Activated effector memory CD4-positive, alpha-beta T cell treated with anti-CD3 and anti-CD28 coated beads, Interleukin-2, amount 50 U/mL, for 16 hours (primary cell): ENCODE measurements around the gene TFAM.

Source experiments
- DNase-seq: peaks from one replicate; pipeline ENCODE4 v3.0.0-alpha.2; 2020

Gene TFAM

DNA sequence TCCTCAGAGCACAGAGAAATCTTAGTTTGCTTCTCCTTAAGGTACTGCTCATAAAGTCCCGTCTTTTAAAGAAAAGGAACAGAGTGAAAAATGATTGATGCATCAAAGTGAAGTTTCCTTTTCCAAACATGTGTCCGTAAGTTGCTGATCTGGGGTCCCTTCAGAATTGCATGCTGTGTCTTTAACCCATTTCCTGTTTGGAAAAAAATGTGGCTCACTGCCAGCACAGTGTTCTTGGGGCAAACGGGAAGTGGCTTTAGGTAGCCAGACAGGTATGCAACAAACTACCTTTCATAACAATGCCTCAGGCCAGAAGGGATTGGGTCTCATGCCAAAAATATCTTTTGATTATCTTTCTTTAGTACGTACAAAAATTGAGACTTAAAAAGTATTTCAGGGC lies 50.9 kb downstream of the TFAM start:
- no peak for DNase-seq

GRCh38 chr10:58438340-58438871 lies 53.2 kb downstream of the TFAM start:
- no peak for DNase-seq

GRCh38 chr10:58438986-58439385 lies 53.8 kb downstream of the TFAM start:
- DNase-seq, result no peak

- no peak for DNase-seq
These were observed 54.6 kb downstream of the TFAM start for GRCh38 chr10:58439632-58440364.

GRCh38 chr10:58440484-58440883 lies 55.3 kb downstream of the TFAM start:
- DNase-seq, result no peak

DNA sequence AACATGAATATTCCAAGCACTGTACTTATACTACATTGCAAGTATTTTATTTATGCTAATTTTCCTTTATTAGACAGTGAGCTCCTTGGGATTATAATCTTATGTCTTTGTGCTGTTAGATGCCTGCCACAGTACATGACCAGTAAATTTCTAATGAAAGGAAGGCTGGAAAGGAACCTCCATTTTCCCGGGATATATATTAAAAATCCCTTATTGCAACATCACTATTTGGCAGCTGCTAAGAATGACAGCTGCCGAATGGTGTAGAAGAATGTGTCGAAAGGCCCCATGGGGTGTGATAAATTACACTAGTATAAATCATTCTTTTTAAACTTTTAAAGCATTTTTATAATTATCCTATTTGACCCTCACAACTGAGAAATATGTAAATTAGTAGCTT lies 59.1 kb downstream of the TFAM start:
- DNase-seq, result no peak

DNA sequence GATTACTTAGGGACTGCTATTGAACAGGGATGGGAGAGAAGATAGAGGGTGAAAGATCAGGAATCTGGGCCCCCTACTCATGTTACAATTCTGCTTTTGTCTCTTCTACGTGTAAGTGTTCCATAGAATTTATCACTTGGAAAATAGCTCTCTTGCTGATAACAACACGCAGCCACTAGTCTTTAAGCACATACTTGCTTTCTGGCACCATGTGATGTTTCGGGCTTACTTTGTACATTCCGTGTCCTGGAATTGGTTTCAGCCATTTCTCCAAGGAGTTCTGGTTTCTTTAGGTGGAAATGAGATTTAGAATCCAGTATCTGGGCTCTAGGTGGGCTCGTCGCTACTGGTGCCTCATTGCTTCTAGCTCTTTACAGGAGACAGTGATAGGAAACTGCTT lies 59.7 kb downstream of the TFAM start:
- no peak for DNase-seq

- no peak for DNase-seq
These were observed 63.1 kb downstream of the TFAM start for GRCh38 chr10:58448121-58448935.
